ENCODE results near the gene CCL20.

GRCh38 chr2:227849906-227850305, 36.3 kb downstream of the CCL20 start:
- TF ChIP-seq CTCF (conservative IDR thresholded peaks at IDR 0.05) = no peak
- TF ChIP-seq ZFX (IDR thresholded peaks at IDR 0.05) = no peak

All from C4-2B (cell line).